ENCODE results near the gene ESYT3.
"Not testable (repeated sequence)": the region's sequence is repeated elsewhere in the genome, so short reads cannot be mapped to it uniquely, and the experiment has no call there.

Gene ESYT3

DNA sequence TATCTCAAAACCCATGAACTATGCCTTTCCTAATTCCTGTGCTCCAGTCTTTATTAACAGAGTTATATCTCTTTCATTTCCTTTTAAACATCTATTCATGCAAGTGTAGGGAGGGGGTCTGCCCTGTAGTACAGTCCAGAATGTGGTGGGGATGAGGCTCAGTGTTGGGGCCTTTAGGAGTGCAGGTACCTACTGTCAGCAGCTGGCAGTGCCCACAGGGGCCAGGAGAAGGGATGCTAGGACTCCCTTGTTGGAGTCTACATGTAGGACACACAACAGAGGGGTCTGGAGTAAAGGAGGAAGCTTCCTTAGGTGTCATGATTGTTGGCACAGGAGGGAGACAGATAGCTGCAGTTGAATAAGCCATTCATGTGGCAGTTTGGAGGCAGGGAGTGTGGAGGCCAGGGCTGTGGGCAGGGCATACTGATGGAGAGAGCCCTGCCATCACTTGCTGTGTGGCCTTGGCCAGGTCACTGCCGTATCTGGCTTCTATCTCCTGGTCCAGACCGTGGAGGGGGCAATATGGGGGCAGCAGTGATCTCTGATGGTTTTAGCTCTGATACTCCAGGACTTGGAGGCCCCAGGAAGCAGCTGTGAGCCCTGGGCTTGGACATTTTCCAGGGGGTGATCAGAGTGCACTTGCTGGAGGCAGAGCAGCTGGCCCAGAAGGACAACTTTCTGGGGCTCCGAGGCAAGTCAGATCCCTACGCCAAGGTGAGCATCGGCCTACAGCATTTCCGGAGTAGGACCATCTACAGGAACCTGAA lies 29.5 kb downstream of the ESYT3 start:
- DNase-seq, result no peak

DNA sequence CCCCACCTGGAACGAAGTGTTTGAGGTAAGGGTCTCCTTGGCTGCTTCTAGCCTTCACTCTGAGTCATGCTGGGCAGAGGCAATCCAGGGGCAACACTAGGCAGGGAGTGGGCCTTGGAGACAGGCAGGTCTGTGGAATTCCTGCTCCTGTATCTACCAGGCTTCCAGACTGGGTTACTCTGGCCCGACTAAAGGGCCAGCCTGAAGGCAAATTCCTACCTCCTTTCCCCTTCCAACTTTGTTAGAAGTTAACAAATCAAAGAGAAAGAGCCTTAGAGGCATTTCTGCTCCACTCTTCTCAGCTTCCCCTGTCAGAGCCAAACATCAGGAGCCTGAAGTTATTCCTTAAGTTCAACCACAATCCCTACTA lies 30.1 kb downstream of the ESYT3 start:
- no peak for DNase-seq

DNA sequence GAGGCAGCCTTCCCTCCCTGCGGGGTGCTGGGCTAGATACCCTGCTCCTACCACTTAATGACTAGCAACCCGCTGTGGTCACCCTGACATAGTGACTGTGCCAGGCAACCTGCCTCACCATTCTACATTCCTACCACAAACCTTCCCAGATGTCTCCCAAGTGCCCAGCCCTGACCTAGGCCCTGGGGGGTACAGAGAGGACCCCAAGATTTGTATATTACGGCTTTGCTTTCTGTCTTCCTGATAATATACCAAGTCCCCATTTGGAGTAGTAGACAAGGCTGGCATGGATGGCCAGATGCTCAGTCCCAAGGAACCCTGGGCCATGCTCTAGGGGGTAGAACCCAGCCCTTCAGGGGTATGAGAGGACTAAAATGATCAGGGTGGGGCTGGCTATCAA lies 31.0 kb downstream of the ESYT3 start:
- no peak for DNase-seq

DNA sequence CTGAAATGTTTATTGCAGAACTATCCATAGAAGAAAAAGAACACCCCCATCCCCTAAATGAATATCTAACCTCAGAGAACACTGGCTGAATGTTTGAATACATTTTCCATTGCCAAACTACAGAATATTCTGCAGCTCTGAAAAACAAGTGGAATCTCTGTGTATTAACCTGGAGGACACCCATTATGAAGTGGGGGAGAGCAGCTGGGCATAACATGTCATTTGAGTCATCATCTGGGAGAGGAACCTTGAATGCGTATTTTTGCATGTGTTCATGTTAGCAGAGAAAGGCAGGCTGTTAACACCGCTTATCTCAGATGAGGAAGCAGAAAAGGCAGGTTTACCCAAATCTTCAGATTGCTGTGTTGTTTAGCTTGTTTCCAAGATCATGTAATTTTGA lies 31.5 kb downstream of the ESYT3 start:
- peak; percentile 18 for DNase-seq

DNA sequence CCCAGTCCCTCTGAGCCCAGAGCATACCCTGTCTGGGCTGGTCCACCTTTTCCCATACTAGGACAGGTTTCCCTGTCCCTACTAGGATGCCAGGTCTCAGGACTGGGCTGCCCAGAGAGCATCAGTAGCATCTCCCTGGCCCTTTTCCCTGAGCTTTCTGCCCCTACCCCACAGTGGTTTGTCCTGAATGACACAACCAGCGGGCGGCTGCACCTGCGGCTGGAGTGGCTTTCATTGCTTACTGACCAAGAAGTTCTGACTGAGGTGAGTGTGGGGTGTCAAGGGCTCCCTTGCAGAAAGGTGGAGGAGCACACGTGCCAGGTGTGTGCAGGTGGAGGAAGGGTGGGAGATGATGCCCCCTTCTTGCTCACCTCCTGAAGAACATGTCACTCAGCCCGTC lies 33.5 kb downstream of the ESYT3 start:
- no peak for DNase-seq

DNA sequence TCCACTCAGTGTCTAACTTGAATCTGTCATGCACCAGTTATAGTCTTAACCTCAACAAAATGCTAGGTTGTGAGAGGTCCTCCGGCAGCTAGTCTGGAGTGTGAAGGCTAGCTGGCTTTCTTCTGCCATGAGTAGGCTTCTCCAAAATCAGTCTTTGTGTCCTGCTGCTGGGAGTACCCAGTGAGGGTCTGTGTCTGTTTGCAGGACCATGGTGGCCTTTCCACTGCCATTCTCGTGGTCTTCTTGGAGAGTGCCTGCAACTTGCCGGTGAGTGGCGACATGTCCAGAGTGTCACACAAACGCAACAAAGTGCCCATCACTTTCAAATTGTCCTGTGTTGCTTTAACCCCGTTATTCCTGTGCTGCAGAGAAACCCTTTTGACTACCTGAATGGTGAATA lies 34.0 kb downstream of the ESYT3 start:
- DNase-seq, result no peak

DNA sequence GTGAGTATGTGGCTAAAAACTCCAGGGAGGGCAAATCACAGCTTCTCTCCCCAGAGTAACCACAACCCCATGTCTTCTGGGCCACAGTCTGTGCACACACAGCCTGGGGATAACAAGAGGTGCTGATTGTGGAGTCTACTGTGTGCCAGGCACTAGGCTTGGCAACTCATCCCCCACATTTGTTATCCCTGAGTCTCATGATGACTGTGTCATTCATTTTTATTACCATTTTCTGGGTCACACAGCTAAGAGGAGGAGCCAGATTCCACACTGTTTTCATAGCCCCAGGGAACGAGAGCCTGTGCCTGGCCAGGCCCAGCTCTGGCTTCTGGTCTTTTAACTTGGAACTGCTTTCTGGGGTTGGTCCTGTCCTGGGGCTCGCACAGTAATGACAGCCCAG lies 34.5 kb downstream of the ESYT3 start:
- DNase-seq, result no peak

DNA sequence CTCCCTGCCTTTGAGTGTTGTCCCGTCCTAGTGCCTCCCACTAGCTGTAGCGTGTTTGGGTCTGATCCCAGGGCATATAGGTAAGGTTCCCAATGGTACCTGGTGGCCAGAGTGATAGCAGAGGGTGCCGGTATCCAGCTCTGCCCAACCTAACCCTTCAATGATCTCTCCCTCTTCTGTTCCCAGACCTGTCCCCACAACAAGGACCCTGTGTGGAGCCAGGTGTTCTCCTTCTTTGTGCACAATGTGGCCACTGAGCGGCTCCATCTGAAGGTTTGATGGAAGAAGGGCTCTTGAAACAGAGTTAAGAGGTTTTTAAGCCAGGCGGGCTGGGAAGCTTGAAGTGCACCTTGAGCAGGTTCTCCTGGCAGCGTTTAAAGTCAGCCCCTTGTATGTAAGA lies 35.5 kb downstream of the ESYT3 start:
- no peak for DNase-seq

DNA sequence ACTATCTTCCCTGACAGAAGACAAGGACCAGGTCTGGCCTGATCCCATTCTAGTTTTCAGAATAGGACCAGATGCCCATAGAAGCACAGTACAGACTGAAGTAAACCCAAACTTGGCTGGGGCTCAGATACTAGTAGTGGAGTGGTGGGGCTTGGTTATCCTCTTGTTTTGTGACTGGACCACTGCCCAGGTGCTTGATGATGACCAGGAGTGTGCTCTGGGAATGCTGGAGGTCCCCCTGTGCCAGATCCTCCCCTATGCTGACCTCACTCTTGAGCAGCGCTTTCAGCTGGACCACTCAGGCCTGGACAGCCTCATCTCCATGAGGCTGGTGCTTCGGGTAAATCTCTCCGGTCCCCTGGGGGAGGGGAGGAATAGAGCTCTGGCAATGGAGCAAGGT lies 36.3 kb downstream of the ESYT3 start:
- DNase-seq, result no peak

DNA sequence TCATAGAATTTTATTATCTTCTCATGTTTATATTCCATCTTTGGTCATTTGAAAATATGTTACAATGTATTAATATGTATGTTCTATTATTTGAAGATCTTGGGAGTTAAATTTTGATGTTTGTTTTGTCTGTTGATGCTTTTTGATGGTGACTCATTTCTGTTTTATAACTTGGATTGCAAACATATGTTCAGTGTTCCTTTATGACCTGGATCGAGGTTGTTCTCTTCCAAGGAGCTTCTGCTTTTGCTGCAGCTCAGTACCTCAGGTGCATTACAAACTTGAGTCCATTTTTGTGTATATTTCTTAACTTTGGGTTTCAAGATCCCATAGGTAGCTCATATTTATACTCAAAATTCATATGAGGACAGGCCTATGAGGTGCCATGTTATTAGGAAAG lies 37.1 kb downstream of the ESYT3 start:
- no peak for DNase-seq

DNA sequence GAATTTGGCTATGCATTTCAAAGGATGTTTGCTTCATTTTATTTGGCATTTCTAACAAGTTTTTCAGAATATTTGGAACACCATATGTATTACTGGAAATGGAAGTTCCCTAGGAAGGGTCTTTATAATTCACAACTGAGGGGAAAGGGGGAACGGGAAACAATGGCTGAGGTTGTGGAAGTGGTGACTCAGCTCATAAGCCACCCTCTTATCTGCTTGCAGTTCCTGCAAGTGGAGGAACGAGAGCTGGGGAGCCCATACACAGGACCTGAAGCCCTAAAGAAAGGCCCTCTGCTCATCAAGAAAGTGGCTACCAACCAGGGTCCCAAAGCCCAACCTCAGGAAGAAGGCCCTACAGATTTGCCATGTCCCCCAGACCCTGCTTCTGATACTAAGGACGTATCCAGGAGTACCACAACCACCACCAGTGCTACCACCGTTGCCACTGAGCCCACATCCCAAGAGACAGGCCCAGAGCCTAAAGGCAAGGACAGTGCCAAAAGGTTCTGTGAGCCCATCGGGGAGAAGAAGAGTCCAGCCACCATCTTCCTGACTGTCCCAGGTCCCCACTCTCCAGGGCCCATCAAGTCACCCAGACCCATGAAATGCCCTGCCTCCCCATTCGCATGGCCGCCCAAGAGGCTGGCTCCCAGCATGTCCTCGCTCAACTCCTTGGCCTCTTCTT lies 37.9 kb downstream of the ESYT3 start:
- DNase-seq, result no peak

DNA sequence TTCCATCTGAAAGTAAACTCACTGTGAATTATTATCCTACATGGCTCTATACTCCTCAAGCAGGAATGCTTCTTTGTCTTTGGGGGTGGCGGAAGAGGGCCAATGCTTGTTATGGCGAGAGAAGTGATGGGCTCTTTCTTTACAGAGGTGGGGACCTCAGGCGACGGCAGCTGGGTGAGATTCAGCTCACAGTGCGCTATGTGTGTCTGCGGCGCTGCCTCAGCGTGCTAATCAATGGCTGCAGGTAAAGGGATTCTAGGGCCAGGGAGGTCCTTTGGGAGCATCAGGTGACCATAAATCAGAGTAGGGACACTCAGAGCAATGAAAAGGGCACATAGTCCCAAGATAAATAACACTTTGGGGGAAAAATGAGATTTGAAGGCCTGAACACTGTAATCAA lies 39.0 kb downstream of the ESYT3 start:
- no peak for DNase-seq

DNA sequence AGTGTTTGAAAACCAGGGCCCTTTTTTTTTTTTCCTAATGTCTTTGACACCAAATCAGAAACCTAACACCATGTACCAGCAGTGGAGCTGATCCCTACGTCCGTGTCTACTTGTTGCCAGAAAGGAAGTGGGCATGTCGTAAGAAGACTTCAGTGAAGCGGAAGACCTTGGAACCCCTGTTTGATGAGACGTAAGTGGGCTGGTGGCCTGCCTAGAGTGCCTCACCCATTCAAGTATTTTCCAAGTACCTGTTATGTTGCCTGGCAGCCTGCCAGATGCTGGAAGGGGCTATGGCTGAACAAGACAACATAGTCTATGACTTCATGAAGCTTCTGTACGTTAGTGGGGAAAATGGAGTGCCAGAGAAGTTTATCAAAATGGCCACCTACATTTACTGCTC lies 39.7 kb downstream of the ESYT3 start:
- no peak for DNase-seq

DNA sequence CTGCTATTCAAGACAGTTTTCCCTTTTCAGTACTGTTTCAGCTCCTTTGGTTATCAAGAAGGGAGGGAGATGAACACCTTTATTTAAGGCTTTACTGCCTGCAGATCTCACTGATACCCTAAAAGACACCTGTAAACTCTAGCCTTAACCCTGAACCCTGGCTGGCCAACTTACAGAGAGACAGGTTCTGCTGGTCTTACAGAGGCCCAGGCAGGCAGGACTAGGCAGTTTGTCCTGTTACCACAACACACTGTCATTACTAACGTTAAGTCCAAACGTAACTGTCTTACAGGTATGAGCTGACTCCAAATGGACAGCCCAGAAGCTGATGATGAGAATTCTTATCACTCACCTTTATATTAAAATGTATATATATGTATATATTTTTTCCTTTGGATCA lies 42.1 kb downstream of the ESYT3 start:
- no peak for DNase-seq

DNA sequence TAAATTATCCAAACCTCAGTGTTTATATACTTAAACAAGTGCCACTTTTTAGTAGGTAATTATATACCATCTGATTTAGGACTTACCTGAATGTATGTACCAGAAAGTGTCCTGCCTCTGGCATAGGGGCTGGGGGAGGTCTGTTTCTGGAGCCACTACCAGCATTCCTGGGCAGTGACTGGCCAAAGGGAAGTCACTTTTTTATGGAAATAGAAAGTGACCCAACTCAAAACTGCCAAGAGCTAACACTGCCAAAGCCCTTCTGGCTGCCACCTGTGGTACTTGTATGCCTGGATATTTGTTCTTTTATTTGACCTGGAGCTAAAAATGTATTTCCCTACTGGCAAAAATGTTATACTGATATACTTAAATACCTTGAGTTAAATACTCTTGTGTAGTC lies 42.7 kb downstream of the ESYT3 start:
- no peak for DNase-seq

DNA sequence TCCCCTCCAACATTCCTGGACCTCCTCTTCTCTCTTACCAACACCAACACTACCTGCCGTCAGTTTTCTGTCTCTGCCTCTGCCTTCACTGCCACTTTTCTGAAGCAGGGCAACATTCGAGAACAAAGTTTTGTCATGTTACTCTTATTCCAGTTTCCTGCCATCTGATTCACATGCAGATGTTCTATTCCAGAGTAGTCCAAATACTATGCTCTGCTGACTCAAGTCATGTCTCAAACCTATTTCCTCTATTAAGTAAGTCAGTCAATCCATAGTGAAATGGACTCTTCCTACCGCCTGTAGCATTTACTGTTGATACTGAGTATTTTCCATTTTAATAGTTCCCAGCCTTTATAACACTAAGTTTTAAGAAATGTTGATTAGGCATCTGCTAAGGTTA lies 43.4 kb downstream of the ESYT3 start:
- DNase-seq, result no peak

DNA sequence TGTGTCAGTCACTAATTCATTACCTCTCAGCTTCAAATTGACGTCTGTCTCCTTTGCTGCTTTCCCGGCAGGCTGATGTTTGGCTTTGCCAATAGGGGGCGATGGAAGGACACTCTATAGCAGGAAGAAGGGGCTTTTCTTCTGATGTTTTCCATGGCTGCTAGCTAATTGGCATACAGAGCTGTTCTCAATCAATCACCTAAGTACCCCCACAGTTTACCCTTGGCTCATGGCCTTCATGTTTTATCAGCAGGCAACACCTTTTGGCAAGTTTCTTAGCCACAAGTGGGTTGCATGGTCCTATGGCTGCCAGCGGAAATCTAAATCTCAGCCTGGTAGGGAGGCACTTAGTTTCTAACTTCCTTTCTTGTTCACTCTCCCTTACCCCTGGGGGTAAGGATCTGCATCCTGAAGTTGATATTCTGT lies 45.0 kb downstream of the ESYT3 start:
- peak; percentile 42 for DNase-seq

DNA sequence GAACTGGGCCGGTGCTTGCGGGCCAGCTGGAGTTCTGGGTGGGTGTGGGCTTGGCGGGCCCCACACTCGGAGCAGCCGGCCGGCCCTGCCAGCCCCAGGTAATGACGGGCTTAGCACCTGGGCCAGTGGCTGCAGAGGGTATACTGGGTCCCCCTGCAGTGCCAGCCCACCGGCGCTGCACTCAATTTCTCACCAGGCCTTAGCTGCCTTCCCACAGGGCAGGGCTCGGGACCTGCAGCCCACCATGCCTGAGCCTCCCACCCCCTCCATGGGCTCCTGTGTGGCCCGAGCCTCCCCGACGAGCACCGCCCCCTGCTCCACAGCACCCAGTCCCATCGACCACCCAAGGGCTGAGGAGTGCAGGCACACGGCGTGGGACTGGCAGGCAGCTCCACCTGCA lies 50.3 kb downstream of the ESYT3 start:
- DNase-seq, result not testable (repeated sequence)

DNA sequence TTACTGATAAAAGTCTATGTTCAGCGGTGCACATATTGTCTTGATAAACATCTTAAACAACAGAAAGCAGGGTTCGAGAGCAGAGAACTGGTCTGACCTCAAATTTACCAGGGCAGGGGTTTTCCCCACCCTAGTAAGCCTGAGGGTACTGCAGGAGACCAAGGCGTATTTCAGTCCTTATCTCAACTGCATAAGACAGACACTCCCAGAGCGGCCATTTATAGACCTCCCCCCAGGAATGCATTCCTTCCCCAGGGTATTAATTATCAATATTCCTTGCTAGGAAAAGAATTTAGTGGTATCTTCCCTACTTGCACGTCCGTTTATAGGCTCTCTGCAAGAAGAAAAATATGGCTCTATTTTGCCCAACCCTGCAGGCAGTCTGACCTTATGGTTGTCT lies 52.2 kb downstream of the ESYT3 start:
- not testable (repeated sequence) for DNase-seq

DNA sequence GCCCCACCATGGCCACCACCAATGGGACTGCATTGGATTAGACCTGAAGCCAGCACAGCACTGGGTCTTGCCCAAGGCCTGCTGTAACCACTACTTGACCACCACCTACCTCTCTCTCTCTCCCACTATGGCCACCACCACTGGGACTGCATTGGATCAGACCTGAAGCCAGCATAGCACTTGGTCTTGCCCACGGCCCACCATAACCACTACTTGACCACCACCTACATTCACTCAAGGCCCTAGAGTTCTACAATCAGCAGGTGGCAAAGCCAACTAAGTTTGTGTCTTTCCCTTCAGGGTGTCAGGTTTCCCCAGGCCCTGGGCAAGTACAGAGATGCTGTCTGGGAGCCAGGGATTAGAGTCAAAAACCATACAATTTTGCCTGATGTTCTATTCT lies 57.6 kb downstream of the ESYT3 start:
- DNase-seq, result no peak

DNA sequence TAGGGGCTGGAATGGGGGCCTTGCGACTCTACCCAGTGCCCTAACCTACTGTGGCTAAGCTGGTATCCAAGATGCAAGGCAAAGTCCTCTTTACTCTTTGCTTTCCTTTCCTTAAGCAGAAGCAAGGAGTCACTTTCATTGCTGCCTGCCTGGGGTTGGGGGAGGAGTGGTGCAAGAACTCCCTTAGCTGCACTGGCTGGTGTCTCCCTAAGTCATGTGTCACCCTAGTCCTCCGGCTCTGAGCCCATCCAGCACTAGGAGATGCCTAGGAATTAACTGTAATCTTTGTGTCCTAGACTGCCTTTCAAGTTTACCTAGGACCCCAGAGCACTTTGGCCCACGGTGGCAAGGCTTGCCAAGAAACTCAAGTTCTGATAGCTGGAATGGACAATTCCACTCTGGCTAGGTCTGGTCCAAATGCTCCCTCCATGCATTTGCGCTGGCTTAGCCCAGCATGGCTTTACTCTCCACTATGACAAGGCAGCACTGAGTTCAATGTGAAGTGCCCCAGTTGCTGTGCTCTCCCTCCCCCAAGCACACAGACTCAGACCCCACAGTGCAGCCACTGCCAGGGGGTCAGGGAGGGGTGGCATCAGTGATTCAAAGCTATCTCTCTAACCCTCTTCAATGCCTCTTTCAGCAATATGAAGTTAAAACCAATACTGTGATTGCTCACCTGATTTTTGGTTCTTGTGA lies 58.7 kb downstream of the ESYT3 start:
- no peak for DNase-seq

DNA sequence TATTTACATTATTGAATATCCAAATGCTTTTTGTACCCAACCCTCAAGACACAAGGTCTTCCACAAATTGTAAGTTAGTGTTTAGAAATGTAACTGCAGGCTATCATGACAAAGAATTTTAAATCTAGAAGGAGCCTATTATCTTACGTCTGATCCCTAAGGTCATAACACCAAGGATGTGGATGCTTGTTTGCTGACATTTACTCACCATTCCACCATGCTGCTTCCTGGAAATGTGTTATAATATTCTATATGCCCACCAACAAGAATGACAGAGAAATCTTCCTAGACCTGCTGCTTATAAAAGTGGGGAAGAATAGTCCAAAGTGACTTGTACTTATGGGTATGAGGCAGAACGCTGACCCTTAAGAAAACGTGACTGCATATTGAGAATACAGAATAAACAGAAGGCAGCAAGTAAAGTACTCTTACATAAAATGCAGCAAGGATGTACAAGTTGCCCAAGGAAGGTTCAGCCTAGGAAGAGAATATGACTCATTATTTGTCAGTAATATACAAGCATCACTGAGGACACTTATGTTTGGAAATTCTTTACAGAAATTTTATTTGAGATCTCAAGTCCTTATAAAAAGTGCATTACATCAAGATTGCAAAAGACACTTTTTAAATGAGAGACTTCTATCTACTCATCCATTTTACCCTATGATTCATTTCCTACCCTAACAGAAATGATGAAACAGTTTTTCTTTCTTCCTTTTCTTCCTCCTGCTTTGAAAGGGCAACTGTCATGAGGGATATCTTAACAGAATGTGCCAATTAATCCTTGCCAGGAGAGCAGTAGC lies 59.6 kb downstream of the ESYT3 start:
- peak; percentile 74 for DNase-seq

DNA sequence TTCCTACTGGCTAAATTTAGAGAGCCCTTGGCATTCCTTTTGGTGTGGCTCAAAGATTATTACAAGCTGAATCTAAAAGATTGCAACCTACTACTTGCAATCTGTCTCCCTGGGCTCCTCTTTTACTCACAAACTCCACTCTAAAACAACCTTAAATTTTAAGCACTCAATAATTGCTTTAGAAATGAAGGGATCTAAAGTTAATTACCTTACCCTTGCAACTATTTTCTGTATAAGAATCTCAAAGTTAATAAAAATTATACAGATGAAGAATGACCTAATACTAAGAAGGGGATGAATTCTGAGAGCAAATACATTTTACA lies 60.2 kb downstream of the ESYT3 start:
- no peak for DNase-seq

DNA sequence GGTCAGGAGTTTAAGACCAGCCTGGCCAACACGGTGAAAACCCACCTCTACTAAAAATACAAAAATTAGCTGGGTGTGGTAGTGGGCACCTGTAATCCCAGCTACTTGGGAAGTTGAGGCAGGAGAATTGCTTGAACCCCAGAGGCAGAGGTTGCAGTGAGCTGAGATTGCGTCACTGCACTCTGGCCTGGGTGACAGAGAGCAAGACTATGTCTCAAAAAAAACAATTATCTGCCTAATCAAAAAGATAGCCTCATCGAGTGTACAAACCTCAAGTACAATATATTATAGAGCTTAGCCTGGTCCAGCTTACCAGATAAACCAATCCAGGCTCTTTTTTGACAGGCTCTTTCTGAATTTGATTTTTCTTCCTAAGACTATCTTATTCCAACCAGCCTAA lies 61.2 kb downstream of the ESYT3 start:
- DNase-seq, result not testable (repeated sequence)

All from fibroblast of skin of right biceps (primary cell).